ENCODE results near the gene SRGAP3.

Gene SRGAP3

GRCh38 chr3:9199775-9200174 is 49.7 kb downstream of the SRGAP3 start:
- TF ChIP-seq ZBTB20 (tag by site-specific recombination; IDR thresholded peaks at IDR 0.05) (no peak), ZNF366 (tag by site-specific recombination; conservative IDR thresholded peaks at IDR 0.05) (no peak), PRDM1 (tag by site-specific recombination; IDR thresholded peaks at IDR 0.05) (no peak), ZNF530 (tag by site-specific recombination; IDR thresholded peaks at IDR 0.05; ENCODE audit: low read depth) (no peak)
- Histone ChIP-seq H3K4me1 (ENCODE audit: control insufficient read depth, insufficient read depth, low read length) (peaks cover 8% of the 10 kb centered on the region), H3K36me3 (ENCODE audit: control insufficient read depth in 2 of 2, insufficient read depth in 1 of 2, low read length in 2 of 2) (no peaks in the 10 kb centered on the region), H3K27ac (ENCODE audit: extremely low read depth, low read depth, low read length) (no peak overlapping the region), H3K4me3 (ENCODE audit: low read depth, low read length) (no peak overlapping the region), H3K9me3 (ENCODE audit: control insufficient read depth, insufficient read depth, low read depth, low read length) (no peaks in the 10 kb centered on the region)
- CTCF ChIA-PET = interaction anchor here (0.6 to 0.7 kb wide), 3 partner anchors 212 to 502 kb away, joined by 3 to 7 read pairs (median 3); no protein-coding TSS in a partner anchor
- POLR2A ChIA-PET = no interaction called here

- H3K4me3 ChIP-seq (ENCODE audit: low read depth, low read length) = no peak overlapping the region
- peaks cover 13% of the 10 kb centered on the region for H3K4me1 ChIP-seq (ENCODE audit: control insufficient read depth, insufficient read depth, low read length)
- no peak overlapping the region for H3K27ac ChIP-seq (ENCODE audit: extremely low read depth, low read depth, low read length)
- POLR2A ChIA-PET = interaction anchor here (0.6 kb wide), 1 partner anchor 211 kb away, joined by 4 read pairs; no protein-coding TSS in a partner anchor
- H3K9me3 ChIP-seq (ENCODE audit: control insufficient read depth, insufficient read depth, low read depth, low read length) = no peaks in the 10 kb centered on the region
- H3K36me3 ChIP-seq (ENCODE audit: control insufficient read depth in 2 of 2, insufficient read depth in 1 of 2, low read length in 2 of 2) = no peaks in the 10 kb centered on the region
- no peak for TF ChIP-seq ZNF585B (tag by site-specific recombination; IDR thresholded peaks at IDR 0.05)
- TF ChIP-seq ZNF202 (tag by site-specific recombination; IDR thresholded peaks at IDR 0.05; ENCODE audit: borderline replicate concordance) = no peak
- no peak for TF ChIP-seq ZNF707 (tag by site-specific recombination; IDR thresholded peaks at IDR 0.05)
- TF ChIP-seq ZSCAN16 (tag by site-specific recombination; IDR thresholded peaks at IDR 0.05) = no peak
- no peak for TF ChIP-seq SCRT2 (tag by site-specific recombination; IDR thresholded peaks at IDR 0.05)
- no peak for TF ChIP-seq PRDM1 (tag by site-specific recombination; IDR thresholded peaks at IDR 0.05)
- no peak for TF ChIP-seq ZBTB21 (tag by site-specific recombination; IDR thresholded peaks at IDR 0.05)
- no peak for TF ChIP-seq ZNF302 (tag by site-specific recombination; IDR thresholded peaks at IDR 0.05; ENCODE audit: low read depth)
- TF ChIP-seq AEBP2 (tag by site-specific recombination; IDR thresholded peaks at IDR 0.05; ENCODE audit: borderline replicate concordance) = no peak
- TF ChIP-seq ZNF747 (tag by site-specific recombination; IDR thresholded peaks at IDR 0.05) = no peak
- TF ChIP-seq ZBTB1 (tag by site-specific recombination; IDR thresholded peaks at IDR 0.05) = no peak
- TF ChIP-seq ZNF354C (tag by site-specific recombination; IDR thresholded peaks at IDR 0.05; ENCODE audit: borderline replicate concordance, low read depth) = no peak
- no peak for TF ChIP-seq ZNF629 (tag by site-specific recombination; IDR thresholded peaks at IDR 0.05)
- TF ChIP-seq PRDM10 (tag by site-specific recombination; IDR thresholded peaks at IDR 0.05) = no peak
- CTCF ChIA-PET = no interaction called here
Observed at GRCh38 chr3:9198899-9199335, 50.5 kb downstream of the SRGAP3 start.

- peaks cover 20% of the 10 kb centered on the region for H3K4me1 ChIP-seq (ENCODE audit: control insufficient read depth, insufficient read depth, low read length)
- H3K36me3 ChIP-seq (ENCODE audit: control insufficient read depth in 2 of 2, insufficient read depth in 1 of 2, low read length in 2 of 2) = no peaks in the 10 kb centered on the region
- TF ChIP-seq ZNF701 (tag by site-specific recombination; IDR thresholded peaks at IDR 0.05) (no peak), ZNF202 (tag by site-specific recombination; IDR thresholded peaks at IDR 0.05; ENCODE audit: borderline replicate concordance) (no peak), ELK4 (IDR thresholded peaks at IDR 0.05; ENCODE audit: borderline replicate concordance, low read depth, low read length) (no peak), OSR2 (tag by site-specific recombination; IDR thresholded peaks at IDR 0.05) (no peak), ZNF529 (tag by site-specific recombination; IDR thresholded peaks at IDR 0.05; ENCODE audit: insufficient replicate concordance) (no peak), ZNF791 (tag by site-specific recombination; IDR thresholded peaks at IDR 0.05) (no peak), ZBTB1 (tag by site-specific recombination; IDR thresholded peaks at IDR 0.05) (no peak), ZNF148 (tag by site-specific recombination; IDR thresholded peaks at IDR 0.05; ENCODE audit: borderline replicate concordance) (no peak), ZBTB17 (tag by site-specific recombination; IDR thresholded peaks at IDR 0.05) (no peak)
Observed at GRCh38 chr3:9198261-9198660, 51.2 kb downstream of the SRGAP3 start.

More at GRCh38 chr3:9198261-9198660, 51.2 kb downstream of the SRGAP3 start:
- ChIA-PET CTCF (interaction anchor here (0.6 to 1.0 kb wide), 2 partner anchors 27 to 104 kb away, joined by 3 read pairs; no protein-coding TSS in a partner anchor), POLR2A (interaction anchor here (0.6 kb wide), 1 partner anchor 210 kb away, joined by 4 read pairs; no protein-coding TSS in a partner anchor)
- Histone ChIP-seq H3K4me3 (ENCODE audit: low read depth, low read length) (no peak overlapping the region), H3K27ac (ENCODE audit: extremely low read depth, low read depth, low read length) (no peak overlapping the region), H3K9me3 (ENCODE audit: control insufficient read depth, insufficient read depth, low read depth, low read length) (no peaks in the 10 kb centered on the region)
